Astrocyte (in vitro differentiated cells and primary cell): Measurements from ENCODE around the gene NRG2. TPM values are rescaled to one million over a fixed set of nuclear protein-coding genes. Genes with fewer than 3 reads are reported as not detected.

Experiments
- DNase-seq: peaks from one replicate; pipeline ENCODE4 v3.0.0-alpha.2; 2010; ENCODE audit warnings: low read depth
- FAIRE-seq: peaks from 2 replicates; lab custom pipeline; 2011; peaks lifted over from hg19 to GRCh38; lab: Jason Lieb, UNC
- H2AFZ ChIP-seq: 2 replicates; pipeline ENCODE4 v1.6.0; 2012; ENCODE audit warnings: low read depth, low read length, inconsistent platforms
- H3K27ac ChIP-seq: 2 replicates; pipeline ENCODE4 v1.5.1; 2011; ENCODE audit warnings: low read depth, low read length, inconsistent platforms
- H3K27me3 ChIP-seq: 2 replicates; pipeline ENCODE4 v1.6.0; 2011; ENCODE audit warnings: low read length, inconsistent platforms; ENCODE audit not compliant: insufficient read depth
- H3K36me3 ChIP-seq: 2 replicates; pipeline ENCODE4 v1.5.1; 2011; ENCODE audit warnings: low read length, inconsistent platforms; ENCODE audit not compliant: insufficient read depth
- H3K4me1 ChIP-seq: 2 replicates; pipeline ENCODE4 v1.5.1; 2011; ENCODE audit warnings: low read length, inconsistent platforms; ENCODE audit not compliant: insufficient read depth
- H3K4me2 ChIP-seq: 2 replicates; pipeline ENCODE4 v1.6.0; 2012; ENCODE audit warnings: low read length, inconsistent platforms
- H3K4me3 ChIP-seq: 2 replicates; pipeline ENCODE4 v1.5.1; 2011; ENCODE audit warnings: low read depth, mild to moderate bottlenecking, low read length, inconsistent platforms; ENCODE audit not compliant: insufficient read depth
- H3K79me2 ChIP-seq: 2 replicates; pipeline ENCODE4 v1.6.0; 2012; ENCODE audit warnings: mild to moderate bottlenecking, low read length, inconsistent platforms; ENCODE audit not compliant: insufficient read depth
- H3K9ac ChIP-seq: 2 replicates; pipeline ENCODE4 v1.6.0; 2012; ENCODE audit warnings: mild to moderate bottlenecking, low read length, inconsistent platforms
- H3K9me3 ChIP-seq: 2 replicates; pipeline ENCODE4 v1.5.1; 2012; ENCODE audit warnings: low read depth, mild to moderate bottlenecking, low read length, inconsistent platforms; ENCODE audit not compliant: insufficient read depth
- H4K20me1 ChIP-seq: 2 replicates; pipeline ENCODE4 v1.6.0; 2012; ENCODE audit warnings: low read length, inconsistent platforms; ENCODE audit not compliant: insufficient read depth
- H3K27ac Mint-ChIP-seq: one replicate; pipeline ENCODE4 v1.8.0; 2021; ENCODE audit warnings: mild to moderate bottlenecking, mixed read lengths; ENCODE audit not compliant: unreplicated experiment
- H3K27me3 Mint-ChIP-seq: one replicate; pipeline ENCODE4 v1.8.0; 2021; ENCODE audit warnings: low read depth, mixed read lengths; ENCODE audit not compliant: unreplicated experiment
- H3K36me3 Mint-ChIP-seq: one replicate; pipeline ENCODE4 v1.8.0; 2021; ENCODE audit warnings: low read depth, mixed read lengths; ENCODE audit not compliant: unreplicated experiment
- H3K4me1 Mint-ChIP-seq: one replicate; pipeline ENCODE4 v1.8.0; 2021; ENCODE audit warnings: low read depth, mixed read lengths; ENCODE audit not compliant: unreplicated experiment
- H3K4me3 Mint-ChIP-seq: one replicate; pipeline ENCODE4 v1.8.0; 2021; ENCODE audit warnings: mild to moderate bottlenecking, moderate library complexity, mixed read lengths; ENCODE audit not compliant: unreplicated experiment
- H3K9me3 Mint-ChIP-seq: one replicate; pipeline ENCODE4 v1.8.0; 2021; ENCODE audit warnings: mild to moderate bottlenecking, mixed read lengths; ENCODE audit not compliant: unreplicated experiment
- EZH2 ChIP-seq: IDR thresholded peaks from 2 replicates; pipeline ENCODE4 v1.6.1; 2012; ENCODE audit warnings: mild to moderate bottlenecking, low read length, inconsistent platforms; ENCODE audit not compliant: insufficient read depth
- total RNA-seq: library from RNA; stranded (reverse); gene quantifications from 2 replicates; pipeline ENCODE4 v1.2.1, GENCODE V29; 2021
- TF ChIP-seq, protein P1 (sequence below): IDR thresholded peaks from 2 replicates; pipeline ENCODE4 v1.5.1; 2011; ENCODE audit warnings: low read depth, mild to moderate bottlenecking, inconsistent platforms, low read length, moderate library complexity; ENCODE audit not compliant: insufficient read depth

NRG2 gene
- total RNA-seq, 1 donor from 2014 or later, result 0.54 TPM

DNA sequence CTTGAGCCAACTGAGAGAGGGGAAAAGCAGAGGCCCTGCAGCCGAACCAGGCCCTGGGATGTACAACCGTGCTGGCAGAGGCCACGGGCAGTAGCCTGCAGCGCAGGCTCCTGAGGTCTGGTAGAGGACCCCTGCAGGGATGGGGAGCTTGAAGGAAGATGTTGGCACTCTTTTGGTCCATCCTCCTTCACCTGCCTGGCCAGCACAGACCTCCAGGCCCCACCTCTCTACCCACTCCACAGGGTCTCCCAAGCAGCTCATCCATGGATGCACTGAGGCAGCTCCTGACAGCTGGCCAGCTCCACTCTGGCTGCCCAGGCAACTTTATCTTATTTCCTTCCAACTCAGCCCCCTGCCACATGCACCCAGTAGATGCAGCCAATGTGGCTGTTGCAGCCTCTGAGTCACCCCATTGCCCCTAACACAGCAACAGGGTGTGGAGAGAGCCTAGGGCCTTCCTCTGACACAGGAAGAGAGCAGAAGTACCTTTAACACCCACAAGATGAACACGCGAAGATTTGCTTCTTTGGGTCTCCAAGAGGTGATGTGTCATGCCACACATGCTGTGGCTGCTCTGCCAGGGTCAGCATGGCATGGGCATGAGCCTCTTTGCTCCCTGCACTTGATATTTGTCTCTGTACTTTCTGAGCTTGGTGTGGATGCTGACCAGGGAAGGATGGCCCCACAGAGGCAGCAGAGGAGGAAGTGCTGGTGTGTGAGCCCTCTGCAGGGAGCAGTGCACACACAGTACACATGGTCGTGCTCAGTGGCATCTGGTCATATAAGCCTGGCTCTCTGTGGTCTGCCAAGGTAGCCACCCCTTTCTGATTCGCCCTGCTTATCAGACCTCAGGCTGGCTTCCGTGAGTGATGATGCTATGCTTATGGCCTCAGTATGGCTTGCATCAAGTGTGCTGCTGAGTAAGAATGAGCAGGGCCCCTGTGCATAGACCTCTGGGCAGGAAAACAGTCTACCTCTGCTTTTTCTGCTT, 117.2 kb downstream of the NRG2 start:
- H4K20me1 ChIP-seq, result no peaks in the 10 kb centered on the region
- no peaks in the 10 kb centered on the region for H3K79me2 ChIP-seq
- peaks cover 66% of the 10 kb centered on the region for H3K27me3 Mint-ChIP-seq
- H3K9me3 ChIP-seq, result no peaks in the 10 kb centered on the region
- no peaks in the 10 kb centered on the region for H3K4me1 Mint-ChIP-seq
- peaks cover 1% of the 10 kb centered on the region for H3K36me3 Mint-ChIP-seq
- no peak overlapping the region for H3K4me3 ChIP-seq
- H3K9ac ChIP-seq, result no peak overlapping the region
- no peak overlapping the region for H2AFZ ChIP-seq
- peaks cover 3% of the 10 kb centered on the region for H3K9me3 Mint-ChIP-seq
- H3K4me2 ChIP-seq, result no peak overlapping the region
- no peaks in the 10 kb centered on the region for H3K4me1 ChIP-seq
- H3K4me3 Mint-ChIP-seq, result no peak overlapping the region
- peaks cover 49% of the 10 kb centered on the region for H3K27me3 ChIP-seq
- H3K27ac Mint-ChIP-seq, result no peak overlapping the region
- no peak overlapping the region for H3K27ac ChIP-seq
- TF ChIP-seq, protein P1, sequence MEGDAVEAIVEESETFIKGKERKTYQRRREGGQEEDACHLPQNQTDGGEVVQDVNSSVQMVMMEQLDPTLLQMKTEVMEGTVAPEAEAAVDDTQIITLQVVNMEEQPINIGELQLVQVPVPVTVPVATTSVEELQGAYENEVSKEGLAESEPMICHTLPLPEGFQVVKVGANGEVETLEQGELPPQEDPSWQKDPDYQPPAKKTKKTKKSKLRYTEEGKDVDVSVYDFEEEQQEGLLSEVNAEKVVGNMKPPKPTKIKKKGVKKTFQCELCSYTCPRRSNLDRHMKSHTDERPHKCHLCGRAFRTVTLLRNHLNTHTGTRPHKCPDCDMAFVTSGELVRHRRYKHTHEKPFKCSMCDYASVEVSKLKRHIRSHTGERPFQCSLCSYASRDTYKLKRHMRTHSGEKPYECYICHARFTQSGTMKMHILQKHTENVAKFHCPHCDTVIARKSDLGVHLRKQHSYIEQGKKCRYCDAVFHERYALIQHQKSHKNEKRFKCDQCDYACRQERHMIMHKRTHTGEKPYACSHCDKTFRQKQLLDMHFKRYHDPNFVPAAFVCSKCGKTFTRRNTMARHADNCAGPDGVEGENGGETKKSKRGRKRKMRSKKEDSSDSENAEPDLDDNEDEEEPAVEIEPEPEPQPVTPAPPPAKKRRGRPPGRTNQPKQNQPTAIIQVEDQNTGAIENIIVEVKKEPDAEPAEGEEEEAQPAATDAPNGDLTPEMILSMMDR, result no peak
- TF ChIP-seq EZH2, result no peak
- DNase-seq (no peak), FAIRE-seq (no peak)
- no peaks in the 10 kb centered on the region for H3K36me3 ChIP-seq

DNA sequence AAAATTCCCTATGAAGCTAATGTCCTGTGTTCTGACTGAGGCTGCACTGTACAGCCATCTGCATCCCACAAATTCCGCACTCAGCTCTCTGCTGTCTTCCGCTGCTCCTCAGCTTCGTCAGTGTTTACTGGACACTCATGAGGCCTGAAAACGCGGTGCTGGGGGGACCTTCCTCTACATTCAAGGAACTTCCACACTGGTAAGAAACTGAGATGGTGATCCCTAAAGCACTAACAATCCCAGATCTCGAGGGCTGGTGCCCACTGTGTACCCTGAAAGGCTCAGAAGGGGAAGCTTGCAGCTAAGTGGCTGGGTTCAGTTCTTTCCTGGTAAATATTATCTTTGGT, 117.9 kb downstream of the NRG2 start:
- Mint-ChIP-seq H3K9me3 (peaks cover 3% of the 10 kb centered on the region), H3K4me3 (no peak overlapping the region), H3K27ac (no peak overlapping the region), H3K36me3 (peaks cover 1% of the 10 kb centered on the region), H3K27me3 (peaks cover 60% of the 10 kb centered on the region), H3K4me1 (no peaks in the 10 kb centered on the region)
- Histone ChIP-seq H3K27me3 (peaks cover 45% of the 10 kb centered on the region), H3K9ac (no peak overlapping the region), H3K4me2 (no peak overlapping the region), H3K36me3 (no peaks in the 10 kb centered on the region), H3K4me1 (no peaks in the 10 kb centered on the region), H3K9me3 (no peaks in the 10 kb centered on the region), H3K79me2 (no peaks in the 10 kb centered on the region), H3K4me3 (no peak overlapping the region), H3K27ac (no peak overlapping the region), H2AFZ (no peak overlapping the region), H4K20me1 (no peaks in the 10 kb centered on the region)
- DNase-seq (no peak), FAIRE-seq (no peak)
- no peak for TF ChIP-seq EZH2
- TF ChIP-seq, protein P1, result no peak
